Stimulated activated naive CD8-positive, alpha-beta T cell treated with anti-CD3 and anti-CD28 coated beads, Interleukin-15, Interleukin-2, amounts not matched to agents 100 U/mL and 50 U/mL, for 24 hours (primary cell): Measurements from ENCODE around the gene KIF26B.
"Not testable (repeated sequence)": the region's sequence is repeated elsewhere in the genome, so short reads cannot be mapped to it uniquely, and the experiment has no call there.

ENCODE experiments used
- ATAC-seq: fragments of 150-1000 bp; cut with Tn5 transposase; one replicate; pipeline ENCODE4 v1.10.0; 2021
- DNase-seq: peaks from one replicate; pipeline ENCODE4 v3.0.0; 2021

KIF26B gene

GRCh38 chr1:245700631-245701030, 545.8 kb downstream of the KIF26B start:
- DNase-seq: no peak
- no peak for ATAC-seq

GRCh38 chr1:245701631-245702030, 546.8 kb downstream of the KIF26B start:
- DNase-seq (no peak), ATAC-seq (no peak)

GRCh38 chr1:245702346-245702745, 547.6 kb downstream of the KIF26B start:
- ATAC-seq (no peak), DNase-seq (no peak)

GRCh38 chr1:245704341-245704740, 549.6 kb downstream of the KIF26B start:
- no peak for ATAC-seq
- no peak for DNase-seq

- DNase-seq (no peak), ATAC-seq (no peak)
These were observed 550.0 kb downstream of the KIF26B start for GRCh38 chr1:245704765-245705164.

GRCh38 chr1:245707941-245708340, 553.2 kb downstream of the KIF26B start:
- ATAC-seq: no peak
- no peak for DNase-seq

- DNase-seq (no peak), ATAC-seq (no peak)
These were observed 556.4 kb downstream of the KIF26B start for GRCh38 chr1:245710961-245711903.

- not testable (repeated sequence) for ATAC-seq, DNase-seq
These were observed 559.2 kb downstream of the KIF26B start for GRCh38 chr1:245714027-245714426.

GRCh38 chr1:245715291-245715701, 560.5 kb downstream of the KIF26B start:
- ATAC-seq: no peak
- no peak for DNase-seq

- ATAC-seq: no peak
- no peak for DNase-seq
These were observed 561.2 kb downstream of the KIF26B start for GRCh38 chr1:245715970-245716369.

GRCh38 chr1:245716561-245716960, 561.8 kb downstream of the KIF26B start:
- DNase-seq: no peak
- no peak for ATAC-seq

- ATAC-seq (no peak), DNase-seq (no peak)
These were observed 562.8 kb downstream of the KIF26B start for GRCh38 chr1:245717611-245718010.

- no peak for ATAC-seq
These were observed 563.3 kb downstream of the KIF26B start for GRCh38 chr1:245718123-245718522.

GRCh38 chr1:245718951-245719350, 564.2 kb downstream of the KIF26B start:
- ATAC-seq: no peak
- DNase-seq: no peak

More at GRCh38 chr1:245718123-245718522, 563.3 kb downstream of the KIF26B start:
- no peak for DNase-seq

GRCh38 chr1:245721488-245721887, 566.7 kb downstream of the KIF26B start:
- DNase-seq (no peak), ATAC-seq (no peak)

GRCh38 chr1:245728035-245728434, 573.2 kb downstream of the KIF26B start:
- DNase-seq, ATAC-seq: not testable (repeated sequence)

- ATAC-seq: no peak
These were observed 576.0 kb downstream of the KIF26B start for GRCh38 chr1:245730801-245731200.

GRCh38 chr1:245740336-245740735, 585.6 kb downstream of the KIF26B start:
- not testable (repeated sequence) for DNase-seq, ATAC-seq

More at GRCh38 chr1:245730801-245731200, 576.0 kb downstream of the KIF26B start:
- no peak for DNase-seq

- no peak for DNase-seq
- no peak for ATAC-seq
These were observed 588.1 kb downstream of the KIF26B start for GRCh38 chr1:245742896-245743295.

- ATAC-seq (no peak), DNase-seq (no peak)
These were observed 593.5 kb downstream of the KIF26B start for GRCh38 chr1:245748240-245748639.

GRCh38 chr1:245748646-245749045, 593.9 kb downstream of the KIF26B start:
- no peak for DNase-seq

GRCh38 chr1:245749053-245749452, 594.3 kb downstream of the KIF26B start:
- ATAC-seq (no peak), DNase-seq (no peak)

More at GRCh38 chr1:245748646-245749045, 593.9 kb downstream of the KIF26B start:
- no peak for ATAC-seq

GRCh38 chr1:245750261-245750660, 595.5 kb downstream of the KIF26B start:
- DNase-seq (no peak), ATAC-seq (no peak)

- ATAC-seq (no peak), DNase-seq (no peak)
These were observed 596.3 kb downstream of the KIF26B start for GRCh38 chr1:245751116-245751515.
